SK-N-SH (cell line): ENCODE results near the gene VPS8.

Experiments
- CHD2 ChIP-seq: fragments of 150-350 bp; IDR thresholded peaks from 2 replicates; pipeline ENCODE4 v1.6.1; 2018; ENCODE audit warnings: low read length; ENCODE audit not compliant: partially characterized antibody
- EP300 ChIP-seq, 2 experiments: IDR thresholded peaks; 2 replicates each; pipeline versions ENCODE4 v1.4.0 to v1.6.1; 2012; ENCODE audit warnings: borderline replicate concordance in 1 of 2, low read depth in 1 of 2, low read length in 1 of 2
- GABPA ChIP-seq: IDR thresholded peaks from 2 replicates; pipeline ENCODE4 v1.4.0; 2012; ENCODE audit warnings: low read depth, mild to moderate bottlenecking
- POLR2AphosphoS5 ChIP-seq: IDR thresholded peaks from 2 replicates; pipeline ENCODE4 v1.6.1; 2012; ENCODE audit warnings: low read depth, low read length
- RCOR1 ChIP-seq: fragments of 150-350 bp; IDR thresholded peaks from 2 replicates; pipeline ENCODE4 v1.6.1; 2017; ENCODE audit warnings: antibody characterized with exemption, low read length
- RFX5 ChIP-seq: IDR thresholded peaks from 2 replicates; pipeline ENCODE4 v1.6.1; 2012; ENCODE audit warnings: mild to moderate bottlenecking, improper control_type of control experiment, low read length
- TAF1 ChIP-seq: IDR thresholded peaks from 2 replicates; pipeline ENCODE4 v1.6.1; 2012; ENCODE audit warnings: low read depth, mild to moderate bottlenecking, low read length, moderate library complexity, borderline replicate concordance
- TCF12 ChIP-seq: IDR thresholded peaks from 2 replicates; pipeline ENCODE4 v1.4.0; 2012
- YY1 ChIP-seq: IDR thresholded peaks from 2 replicates; pipeline ENCODE4 v1.4.0; 2012; ENCODE audit warnings: low read depth, mild to moderate bottlenecking
- TF ChIP-seq, protein P1 (sequence below): IDR thresholded peaks from 2 replicates; pipeline ENCODE4 v1.4.0; 2012; ENCODE audit warnings: low read depth
- TF ChIP-seq, protein P2 (sequence below): fragments of 200-600 bp; sonication (generic); IDR thresholded peaks from 2 replicates; pipeline ENCODE4 v1.6.1; 2017; ENCODE audit warnings: antibody characterized with exemption, mild to moderate bottlenecking, moderate library complexity
- TF ChIP-seq, protein P3 (sequence below): IDR thresholded peaks from 2 replicates; pipeline ENCODE4 v1.6.1; 2012; ENCODE audit warnings: mild to moderate bottlenecking, low read depth, low read length, moderate library complexity

DNA sequence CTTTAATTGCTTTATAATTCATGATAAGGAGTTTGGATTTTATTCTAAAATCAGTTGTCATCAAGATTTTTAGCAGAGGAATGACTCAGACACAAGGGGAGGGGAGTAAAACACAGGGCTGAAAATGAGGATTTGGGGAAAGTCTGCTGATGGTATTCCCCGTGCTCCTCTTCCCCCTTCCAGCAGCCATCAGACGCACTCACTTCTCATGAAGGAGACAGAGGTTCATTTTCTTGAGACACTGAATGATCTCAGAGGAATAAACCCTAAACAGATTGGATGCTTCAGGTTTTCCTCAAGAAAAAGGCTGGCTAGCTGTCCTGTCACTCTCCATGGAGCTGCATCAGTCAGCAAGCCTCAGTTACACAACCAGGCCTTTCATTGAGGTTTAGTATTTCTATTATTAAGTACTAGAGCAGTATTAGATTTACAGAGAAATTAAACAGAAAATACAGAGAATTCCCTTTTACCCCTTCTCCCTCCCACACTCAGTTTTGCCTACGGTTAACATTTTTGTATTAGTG is 174.5 kb downstream of the VPS8 start:
- TF ChIP-seq RFX5 = no peak
- TF ChIP-seq, protein P1, sequence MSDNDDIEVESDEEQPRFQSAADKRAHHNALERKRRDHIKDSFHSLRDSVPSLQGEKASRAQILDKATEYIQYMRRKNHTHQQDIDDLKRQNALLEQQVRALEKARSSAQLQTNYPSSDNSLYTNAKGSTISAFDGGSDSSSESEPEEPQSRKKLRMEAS = no peak
- TF ChIP-seq RCOR1 = no peak
- TF ChIP-seq, protein P2, sequence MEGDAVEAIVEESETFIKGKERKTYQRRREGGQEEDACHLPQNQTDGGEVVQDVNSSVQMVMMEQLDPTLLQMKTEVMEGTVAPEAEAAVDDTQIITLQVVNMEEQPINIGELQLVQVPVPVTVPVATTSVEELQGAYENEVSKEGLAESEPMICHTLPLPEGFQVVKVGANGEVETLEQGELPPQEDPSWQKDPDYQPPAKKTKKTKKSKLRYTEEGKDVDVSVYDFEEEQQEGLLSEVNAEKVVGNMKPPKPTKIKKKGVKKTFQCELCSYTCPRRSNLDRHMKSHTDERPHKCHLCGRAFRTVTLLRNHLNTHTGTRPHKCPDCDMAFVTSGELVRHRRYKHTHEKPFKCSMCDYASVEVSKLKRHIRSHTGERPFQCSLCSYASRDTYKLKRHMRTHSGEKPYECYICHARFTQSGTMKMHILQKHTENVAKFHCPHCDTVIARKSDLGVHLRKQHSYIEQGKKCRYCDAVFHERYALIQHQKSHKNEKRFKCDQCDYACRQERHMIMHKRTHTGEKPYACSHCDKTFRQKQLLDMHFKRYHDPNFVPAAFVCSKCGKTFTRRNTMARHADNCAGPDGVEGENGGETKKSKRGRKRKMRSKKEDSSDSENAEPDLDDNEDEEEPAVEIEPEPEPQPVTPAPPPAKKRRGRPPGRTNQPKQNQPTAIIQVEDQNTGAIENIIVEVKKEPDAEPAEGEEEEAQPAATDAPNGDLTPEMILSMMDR = no peak
- TF ChIP-seq GABPA = no peak
- TF ChIP-seq, protein P3, sequence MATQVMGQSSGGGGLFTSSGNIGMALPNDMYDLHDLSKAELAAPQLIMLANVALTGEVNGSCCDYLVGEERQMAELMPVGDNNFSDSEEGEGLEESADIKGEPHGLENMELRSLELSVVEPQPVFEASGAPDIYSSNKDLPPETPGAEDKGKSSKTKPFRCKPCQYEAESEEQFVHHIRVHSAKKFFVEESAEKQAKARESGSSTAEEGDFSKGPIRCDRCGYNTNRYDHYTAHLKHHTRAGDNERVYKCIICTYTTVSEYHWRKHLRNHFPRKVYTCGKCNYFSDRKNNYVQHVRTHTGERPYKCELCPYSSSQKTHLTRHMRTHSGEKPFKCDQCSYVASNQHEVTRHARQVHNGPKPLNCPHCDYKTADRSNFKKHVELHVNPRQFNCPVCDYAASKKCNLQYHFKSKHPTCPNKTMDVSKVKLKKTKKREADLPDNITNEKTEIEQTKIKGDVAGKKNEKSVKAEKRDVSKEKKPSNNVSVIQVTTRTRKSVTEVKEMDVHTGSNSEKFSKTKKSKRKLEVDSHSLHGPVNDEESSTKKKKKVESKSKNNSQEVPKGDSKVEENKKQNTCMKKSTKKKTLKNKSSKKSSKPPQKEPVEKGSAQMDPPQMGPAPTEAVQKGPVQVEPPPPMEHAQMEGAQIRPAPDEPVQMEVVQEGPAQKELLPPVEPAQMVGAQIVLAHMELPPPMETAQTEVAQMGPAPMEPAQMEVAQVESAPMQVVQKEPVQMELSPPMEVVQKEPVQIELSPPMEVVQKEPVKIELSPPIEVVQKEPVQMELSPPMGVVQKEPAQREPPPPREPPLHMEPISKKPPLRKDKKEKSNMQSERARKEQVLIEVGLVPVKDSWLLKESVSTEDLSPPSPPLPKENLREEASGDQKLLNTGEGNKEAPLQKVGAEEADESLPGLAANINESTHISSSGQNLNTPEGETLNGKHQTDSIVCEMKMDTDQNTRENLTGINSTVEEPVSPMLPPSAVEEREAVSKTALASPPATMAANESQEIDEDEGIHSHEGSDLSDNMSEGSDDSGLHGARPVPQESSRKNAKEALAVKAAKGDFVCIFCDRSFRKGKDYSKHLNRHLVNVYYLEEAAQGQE = no peak
- no peak for TF ChIP-seq EP300 (IDR thresholded peaks at IDR 0.05; ENCODE audit: borderline replicate concordance in 1 of 2, low read depth in 1 of 2, low read length in 1 of 2)
- TF ChIP-seq TAF1 = no peak
- TF ChIP-seq POLR2AphosphoS5 = no peak
- TF ChIP-seq TCF12 = no peak
- TF ChIP-seq YY1 = no peak
- no peak for TF ChIP-seq CHD2
